ENCODE data around the gene ABHD14A. TPM values are rescaled to one million over a fixed set of nuclear protein-coding genes. Genes with fewer than 3 reads are reported as not detected.

ABHD14A gene
- total and polyA plus RNA-seq, 2 of the 13 experiments (the other 11 are each of a cell fraction or from before 2014, with no cell fraction given): 29.5 to 46.9 TPM

- TF ChIP-seq AKNA (CRISPR knock-in tag; IDR thresholded peaks at IDR 0.05; ENCODE audit: borderline replicate concordance): no peak
- no peak; the same call in 1 of the 2 replicates for TF ChIP-seq ZNF225 (CRISPR knock-in tag; IDR thresholded peaks at IDR 0.05)
- no peak for TF ChIP-seq EHMT2 (IDR thresholded peaks at IDR 0.05; ENCODE audit: borderline replicate concordance, low read depth, low read length)
- no peak for TF ChIP-seq MAFG (CRISPR knock-in tag; IDR thresholded peaks at IDR 0.05)
- TF ChIP-seq AGO1 (IDR thresholded peaks at IDR 0.05; ENCODE audit: low read depth, low read length, poor library complexity, severe bottlenecking): peak; percentile 19
- no peak for TF ChIP-seq MEIS1 (CRISPR knock-in tag; IDR thresholded peaks at IDR 0.05; ENCODE audit: borderline replicate concordance)
- no peak for TF ChIP-seq ZKSCAN5 (CRISPR knock-in tag; IDR thresholded peaks at IDR 0.05)
- no peak for TF ChIP-seq ATF7-NPFF (CRISPR knock-in tag; IDR thresholded peaks at IDR 0.05; ENCODE audit: low read depth)
- peak; percentile 34 for TF ChIP-seq REPIN1 (CRISPR knock-in tag; IDR thresholded peaks at IDR 0.05; ENCODE audit: borderline replicate concordance, low read depth)
- no peak for TF ChIP-seq ZFP1 (CRISPR knock-in tag; IDR thresholded peaks at IDR 0.05)
- TF ChIP-seq ATM (IDR thresholded peaks at IDR 0.05; ENCODE audit: borderline replicate concordance): no peak
- no peak for TF ChIP-seq ZNF543 (CRISPR knock-in tag; IDR thresholded peaks at IDR 0.05)
- no peak for TF ChIP-seq ZNF841 (CRISPR knock-in tag; IDR thresholded peaks at IDR 0.05; ENCODE audit: borderline replicate concordance)
- TF ChIP-seq, protein P1, sequence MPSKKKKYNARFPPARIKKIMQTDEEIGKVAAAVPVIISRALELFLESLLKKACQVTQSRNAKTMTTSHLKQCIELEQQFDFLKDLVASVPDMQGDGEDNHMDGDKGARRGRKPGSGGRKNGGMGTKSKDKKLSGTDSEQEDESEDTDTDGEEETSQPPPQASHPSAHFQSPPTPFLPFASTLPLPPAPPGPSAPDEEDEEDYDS (CRISPR knock-in tag; IDR thresholded peaks at IDR 0.05): peak; percentile 56; the same call in 1 of the 2 replicates
- no peak for TF ChIP-seq SOX13 (IDR thresholded peaks at IDR 0.05)
- peak in 1 of 2 experiments; percentile 75; a peak in 2 of 4 replicates for TF ChIP-seq SOX13 (CRISPR knock-in tag; conservative IDR thresholded peaks at IDR 0.05 in 1 of 2, IDR thresholded peaks at IDR 0.05 in 1 of 2)
- TF ChIP-seq MBD4 (IDR thresholded peaks at IDR 0.05; ENCODE audit: borderline replicate concordance, low read length): no peak
- TF ChIP-seq, protein P2, sequence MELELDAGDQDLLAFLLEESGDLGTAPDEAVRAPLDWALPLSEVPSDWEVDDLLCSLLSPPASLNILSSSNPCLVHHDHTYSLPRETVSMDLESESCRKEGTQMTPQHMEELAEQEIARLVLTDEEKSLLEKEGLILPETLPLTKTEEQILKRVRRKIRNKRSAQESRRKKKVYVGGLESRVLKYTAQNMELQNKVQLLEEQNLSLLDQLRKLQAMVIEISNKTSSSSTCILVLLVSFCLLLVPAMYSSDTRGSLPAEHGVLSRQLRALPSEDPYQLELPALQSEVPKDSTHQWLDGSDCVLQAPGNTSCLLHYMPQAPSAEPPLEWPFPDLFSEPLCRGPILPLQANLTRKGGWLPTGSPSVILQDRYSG (CRISPR knock-in tag; IDR thresholded peaks at IDR 0.05): no peak; the same call in 1 of the 2 replicates
- TF ChIP-seq ZBTB34 (CRISPR knock-in tag; IDR thresholded peaks at IDR 0.05): no peak
- TF ChIP-seq NR2F2 (IDR thresholded peaks at IDR 0.05; ENCODE audit: borderline replicate concordance, low read depth): no peak
- no peak for TF ChIP-seq RAD51 (IDR thresholded peaks at IDR 0.05; ENCODE audit: borderline replicate concordance)
- no peak; the same call in 1 of the 2 replicates for TF ChIP-seq RFXAP (CRISPR knock-in tag; IDR thresholded peaks at IDR 0.05; ENCODE audit: borderline replicate concordance)
- TF ChIP-seq ZNF205 (CRISPR knock-in tag; IDR thresholded peaks at IDR 0.05): no peak; the same call in 1 of the 2 replicates
- TF ChIP-seq THAP11 (CRISPR knock-in tag; IDR thresholded peaks at IDR 0.05): peak; percentile 67
Measured at GRCh38 chr3:51982352-51982837, 7.5 kb downstream of the ABHD14A start (continued).

Data from HepG2 (cell line).